ENCODE data around the gene SLC8A1. TPM values are rescaled to one million over a fixed set of nuclear protein-coding genes. Genes with fewer than 3 reads are reported as not detected.

The SLC8A1 gene
- total and polyA plus RNA-seq, 10 of the 15 experiments (the other 5 are each of a cell fraction or from before 2014, with no cell fraction given), result under 0.01 to 1.2 (median 0.01) TPM; not detected in 3

- TF ChIP-seq, protein P1, sequence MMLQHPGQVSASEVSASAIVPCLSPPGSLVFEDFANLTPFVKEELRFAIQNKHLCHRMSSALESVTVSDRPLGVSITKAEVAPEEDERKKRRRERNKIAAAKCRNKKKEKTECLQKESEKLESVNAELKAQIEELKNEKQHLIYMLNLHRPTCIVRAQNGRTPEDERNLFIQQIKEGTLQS (IDR thresholded peaks at IDR 0.05; ENCODE audit: borderline replicate concordance, extremely low read depth, low read depth, low read length), result no peak
- TF ChIP-seq, protein P2, sequence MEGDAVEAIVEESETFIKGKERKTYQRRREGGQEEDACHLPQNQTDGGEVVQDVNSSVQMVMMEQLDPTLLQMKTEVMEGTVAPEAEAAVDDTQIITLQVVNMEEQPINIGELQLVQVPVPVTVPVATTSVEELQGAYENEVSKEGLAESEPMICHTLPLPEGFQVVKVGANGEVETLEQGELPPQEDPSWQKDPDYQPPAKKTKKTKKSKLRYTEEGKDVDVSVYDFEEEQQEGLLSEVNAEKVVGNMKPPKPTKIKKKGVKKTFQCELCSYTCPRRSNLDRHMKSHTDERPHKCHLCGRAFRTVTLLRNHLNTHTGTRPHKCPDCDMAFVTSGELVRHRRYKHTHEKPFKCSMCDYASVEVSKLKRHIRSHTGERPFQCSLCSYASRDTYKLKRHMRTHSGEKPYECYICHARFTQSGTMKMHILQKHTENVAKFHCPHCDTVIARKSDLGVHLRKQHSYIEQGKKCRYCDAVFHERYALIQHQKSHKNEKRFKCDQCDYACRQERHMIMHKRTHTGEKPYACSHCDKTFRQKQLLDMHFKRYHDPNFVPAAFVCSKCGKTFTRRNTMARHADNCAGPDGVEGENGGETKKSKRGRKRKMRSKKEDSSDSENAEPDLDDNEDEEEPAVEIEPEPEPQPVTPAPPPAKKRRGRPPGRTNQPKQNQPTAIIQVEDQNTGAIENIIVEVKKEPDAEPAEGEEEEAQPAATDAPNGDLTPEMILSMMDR (IDR thresholded peaks at IDR 0.05 in 2 of 3, conservative IDR thresholded peaks at IDR 0.05 in 1 of 3; ENCODE audit: control insufficient read depth in 2 of 3, extremely low read depth in 1 of 3, insufficient read depth in 1 of 3, low read depth in 3 of 3, low read length in 3 of 3), result no peak
- TF ChIP-seq HDAC2 (IDR thresholded peaks at IDR 0.05), result no peak
- no peak for TF ChIP-seq SUZ12 (IDR thresholded peaks at IDR 0.05; ENCODE audit: unreplicated experiment)
- no peak for TF ChIP-seq PRDM15 (CRISPR knock-in tag; IDR thresholded peaks at IDR 0.05)
- TF ChIP-seq POLR2AphosphoS5 (IDR thresholded peaks at IDR 0.05; ENCODE audit: low read length), result no peak
Measured at GRCh38 chr2:40394031-40394430, 57.9 kb downstream of the SLC8A1 start (continued).

GRCh38 chr2:40388161-40388560 lies 63.7 kb downstream of the SLC8A1 start:
- no peak for FAIRE-seq
- Histone ChIP-seq H2AFZ (ENCODE audit: control insufficient read depth, low read depth, low read length) (no peak overlapping the region), H3K27me3 (replicated peaks in 1 of 2; ENCODE audit: control insufficient read depth in 2 of 2, insufficient read depth in 2 of 2, low read length in 1 of 2) (no peaks in the 10 kb centered on the region), H3K9me3 (replicated peaks; ENCODE audit: control insufficient read depth, insufficient read depth, low read length) (no peaks in the 10 kb centered on the region), H3K9ac (ENCODE audit: control insufficient read depth, insufficient read depth, low read length) (no peak overlapping the region), H3K36me3 (ENCODE audit: control insufficient read depth in 2 of 2, insufficient read depth in 2 of 2, low read length in 1 of 2) (no peaks in the 10 kb centered on the region), H3K4me1 (ENCODE audit: control insufficient read depth, insufficient read depth, low read length) (no peaks in the 10 kb centered on the region), H3K4me3 (no peak overlapping the region), H3K4me2 (ENCODE audit: control insufficient read depth, insufficient read depth) (no peak overlapping the region), H3K27ac (ENCODE audit: control insufficient read depth, insufficient read depth) (no peak overlapping the region), H4K20me1 (ENCODE audit: control insufficient read depth, insufficient read depth) (no peaks in the 10 kb centered on the region), H3K79me2 (ENCODE audit: control insufficient read depth, insufficient read depth, low read length) (no peaks in the 10 kb centered on the region)
- DNase-seq (ENCODE audit: low read depth, low spot score), result no peak
- in situ Hi-C loops (cut with MboI) (no loop called here), intact Hi-C loops (cut with micrococcal nuclease; ENCODE audit: unreplicated experiment) (no loop called here)
- ChIA-PET CTCF (interaction anchor here (1.2 kb wide), 1 partner anchor 9 kb away, joined by 3 read pairs; no protein-coding TSS in a partner anchor), SMC1A (ENCODE audit: uncharacterized antibody, unreplicated experiment) (no interaction called here), RAD21 (ENCODE audit: unreplicated experiment) (no interaction called here), POLR2A (no interaction called here)
- BruUV-seq (replicated peaks), result no TSS peak
- no peak for ATAC-seq
- 44% methylated on average over 5 of the region's 5 CpGs for WGBS (ENCODE audit: insufficient coverage, insufficient replicate concordance, low lambda C conversion rate, missing lambda C conversion rate)
- no peak for TF ChIP-seq SMAD5 (IDR thresholded peaks at IDR 0.05; ENCODE audit: low read depth)
- no peak for TF ChIP-seq ZBED1 (IDR thresholded peaks at IDR 0.05; ENCODE audit: borderline replicate concordance)
- no peak for TF ChIP-seq PAX8 (IDR thresholded peaks at IDR 0.05)
- TF ChIP-seq ZSCAN29 (IDR thresholded peaks at IDR 0.05), result no peak
- no peak for TF ChIP-seq MEF2A (IDR thresholded peaks at IDR 0.05; ENCODE audit: insufficient read depth, low read depth, low read length)
- no peak for TF ChIP-seq BRCA1 (IDR thresholded peaks at IDR 0.05; ENCODE audit: low read depth, low read length)
- TF ChIP-seq, protein P3, sequence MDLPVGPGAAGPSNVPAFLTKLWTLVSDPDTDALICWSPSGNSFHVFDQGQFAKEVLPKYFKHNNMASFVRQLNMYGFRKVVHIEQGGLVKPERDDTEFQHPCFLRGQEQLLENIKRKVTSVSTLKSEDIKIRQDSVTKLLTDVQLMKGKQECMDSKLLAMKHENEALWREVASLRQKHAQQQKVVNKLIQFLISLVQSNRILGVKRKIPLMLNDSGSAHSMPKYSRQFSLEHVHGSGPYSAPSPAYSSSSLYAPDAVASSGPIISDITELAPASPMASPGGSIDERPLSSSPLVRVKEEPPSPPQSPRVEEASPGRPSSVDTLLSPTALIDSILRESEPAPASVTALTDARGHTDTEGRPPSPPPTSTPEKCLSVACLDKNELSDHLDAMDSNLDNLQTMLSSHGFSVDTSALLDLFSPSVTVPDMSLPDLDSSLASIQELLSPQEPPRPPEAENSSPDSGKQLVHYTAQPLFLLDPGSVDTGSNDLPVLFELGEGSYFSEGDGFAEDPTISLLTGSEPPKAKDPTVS (IDR thresholded peaks at IDR 0.05; ENCODE audit: low read depth, low read length), result no peak

Data from GM12878 (cell line).